GM10266 (cell line): ENCODE data around the gene XPNPEP3.
"Not testable (repeated sequence)": the region's sequence is repeated elsewhere in the genome, so short reads cannot be mapped to it uniquely, and the experiment has no call there.

Source experiments
- DNase-seq: peaks from one replicate; pipeline ENCODE4 v3.0.0; 2012; ENCODE audit errors: extremely low spot score
- CTCF ChIP-seq: IDR thresholded peaks from 2 replicates; pipeline ENCODE4 v1.5.1; 2012; ENCODE audit warnings: mild to moderate bottlenecking, low read depth; ENCODE audit not compliant: control insufficient read depth, insufficient read depth; ENCODE audit errors: missing control alignments

Gene XPNPEP3

DNA sequence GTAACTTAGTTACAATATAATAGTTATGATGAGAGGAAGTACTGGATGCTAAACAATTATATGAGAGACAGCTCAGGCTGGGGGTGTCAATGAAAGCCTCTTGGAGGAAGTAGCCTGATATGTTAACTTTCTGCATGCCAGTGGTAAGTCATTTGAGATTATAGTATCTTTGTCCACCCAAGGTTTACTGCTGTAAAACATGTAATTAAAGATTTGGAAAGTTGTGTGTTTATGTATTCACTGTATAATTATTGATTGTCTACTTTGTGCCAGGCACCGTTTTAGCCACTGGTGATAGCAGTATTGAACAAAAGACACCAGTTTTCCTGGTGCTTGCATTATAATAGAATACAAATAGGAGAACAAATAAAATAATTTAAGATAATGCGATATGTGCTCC lies 5.6 kb downstream of the XPNPEP3 start:
- no peak for DNase-seq
- no peak for TF ChIP-seq CTCF

DNA sequence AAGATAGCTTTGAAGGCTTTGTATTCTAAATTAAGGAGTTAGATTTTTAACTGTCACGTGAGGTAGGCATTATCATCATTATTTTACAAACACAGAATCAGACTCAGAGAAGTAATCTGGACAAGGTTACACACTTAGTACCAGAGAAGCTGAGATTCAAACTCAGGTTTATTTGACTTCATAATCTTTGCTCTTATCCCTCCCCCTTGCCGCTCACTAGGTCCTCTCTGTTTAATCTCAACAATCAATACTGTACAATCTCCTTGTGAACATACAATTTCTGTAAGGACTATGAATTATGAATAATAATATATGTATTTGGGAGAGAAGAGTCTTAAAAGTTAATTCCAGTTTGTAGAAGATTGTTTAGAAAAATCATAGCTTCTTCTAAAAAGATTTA lies 10.2 kb downstream of the XPNPEP3 start:
- no peak for TF ChIP-seq CTCF
- DNase-seq = no peak

GRCh38 chr22:40868379-40868778 lies 11.4 kb downstream of the XPNPEP3 start:
- not testable (repeated sequence) for DNase-seq

GRCh38 chr22:40874016-40874415 lies 17.1 kb downstream of the XPNPEP3 start:
- DNase-seq = no peak
- TF ChIP-seq CTCF = no peak

- DNase-seq = no peak
- TF ChIP-seq CTCF = no peak
Observed at GRCh38 chr22:40875111-40875510, 18.2 kb downstream of the XPNPEP3 start.

- no peak for TF ChIP-seq CTCF
- DNase-seq = no peak
Observed at GRCh38 chr22:40876907-40877306, 20.0 kb downstream of the XPNPEP3 start.

DNA sequence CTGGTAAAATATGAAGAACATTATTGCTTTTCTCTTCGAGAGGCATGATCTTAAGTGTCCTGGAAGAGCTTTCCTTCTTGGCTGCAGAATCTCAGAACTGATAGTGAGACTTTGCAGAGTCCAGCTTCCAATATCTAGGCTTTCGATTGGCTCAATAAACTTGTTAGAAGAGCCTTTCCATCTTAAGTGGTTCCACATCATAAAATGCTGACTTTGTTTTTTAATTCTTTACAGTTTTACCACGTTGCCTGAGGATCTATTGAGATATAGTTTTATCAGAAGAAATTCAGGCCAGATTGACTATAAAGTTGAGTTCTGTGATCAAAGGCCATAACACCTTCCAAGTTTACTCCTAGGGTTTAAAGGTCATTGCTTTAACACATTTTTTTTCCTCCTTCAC lies 20.5 kb downstream of the XPNPEP3 start:
- DNase-seq = no peak
- TF ChIP-seq CTCF = no peak

DNA sequence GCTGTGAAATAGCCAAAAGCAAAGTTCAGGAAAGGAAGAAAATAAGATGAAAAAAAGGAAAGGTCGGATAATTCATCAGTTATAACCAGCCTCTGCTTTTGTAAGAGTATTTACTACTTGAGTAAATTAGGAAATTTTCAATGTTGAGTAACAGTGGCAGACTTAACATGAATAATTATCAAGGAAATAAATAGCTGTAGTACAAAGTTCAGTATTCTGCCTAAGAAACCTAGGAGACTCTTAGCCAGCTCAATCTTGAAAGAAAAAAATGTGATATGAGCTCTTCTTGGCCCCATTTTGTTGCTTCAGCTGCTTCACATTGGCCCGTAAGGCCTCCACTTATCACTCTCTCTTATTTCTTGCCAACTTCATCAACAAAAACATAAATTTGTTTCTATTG lies 22.0 kb downstream of the XPNPEP3 start:
- DNase-seq = no peak
- TF ChIP-seq CTCF = no peak
